HG03571 (cell line): Measurements from ENCODE around the gene P4HA2.

Experiments used
- ATAC-seq: cut with Tn5 transposase; IDR thresholded peaks from one replicate; pipeline ENCODE4 v1.9.1; 2021; ENCODE audit not compliant: unreplicated experiment

Gene P4HA2

DNA sequence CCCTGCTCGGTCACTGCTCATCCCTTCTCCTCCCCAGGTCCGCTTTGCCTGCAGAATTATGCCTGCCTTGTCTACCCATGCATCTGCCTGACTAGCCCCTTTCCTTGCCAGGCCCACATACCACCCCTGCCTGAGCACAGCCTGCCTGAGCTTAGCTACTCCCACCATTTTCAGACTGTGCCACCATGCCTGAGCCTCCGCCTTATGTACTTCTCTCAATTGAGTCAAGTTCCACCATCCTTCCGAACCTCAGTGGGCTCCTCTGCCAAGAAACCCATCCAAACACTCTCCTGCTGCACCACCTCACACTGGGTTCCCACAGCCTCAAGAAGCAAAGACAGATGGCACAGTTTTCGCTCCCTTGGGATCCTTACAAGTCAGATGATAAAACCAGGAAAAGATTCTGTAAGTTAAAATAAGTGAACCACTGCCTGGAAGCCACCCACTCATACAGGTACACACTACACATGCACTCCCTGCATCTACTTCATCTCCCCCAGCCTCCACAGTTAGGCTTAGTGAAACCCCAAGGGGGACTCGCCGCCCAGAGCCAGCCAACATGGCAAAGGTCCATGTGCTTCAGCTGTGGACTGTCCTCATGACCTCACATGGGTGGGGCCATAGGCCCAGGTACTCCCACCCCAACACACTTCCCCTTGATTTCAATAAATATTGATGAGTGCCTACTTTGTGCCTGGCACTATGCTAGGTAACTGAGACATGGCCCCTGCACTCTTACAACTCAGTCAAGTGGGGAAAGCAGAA, 23.1 kb downstream of the P4HA2 start:
- ATAC-seq: no peak

DNA sequence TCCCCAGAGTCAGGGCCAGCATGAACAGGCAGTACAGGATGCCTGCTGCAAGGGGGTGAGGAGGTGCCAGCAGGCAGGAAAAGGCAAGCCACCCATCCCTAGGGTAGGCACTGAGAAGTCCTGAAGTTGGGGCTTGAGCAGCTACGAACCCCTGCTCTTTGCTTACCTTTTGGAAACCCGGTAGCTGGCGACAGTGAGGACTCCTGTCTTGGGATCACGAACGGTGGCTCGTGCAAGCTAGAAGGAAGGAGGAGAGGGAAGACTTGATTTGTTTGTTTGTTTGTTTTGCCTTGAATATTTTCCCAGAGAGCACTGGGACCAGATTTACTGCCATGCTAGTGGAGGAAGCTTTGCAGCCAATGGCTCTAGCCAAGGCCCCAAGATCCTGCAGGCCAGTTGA, 23.7 kb downstream of the P4HA2 start:
- no peak for ATAC-seq

DNA sequence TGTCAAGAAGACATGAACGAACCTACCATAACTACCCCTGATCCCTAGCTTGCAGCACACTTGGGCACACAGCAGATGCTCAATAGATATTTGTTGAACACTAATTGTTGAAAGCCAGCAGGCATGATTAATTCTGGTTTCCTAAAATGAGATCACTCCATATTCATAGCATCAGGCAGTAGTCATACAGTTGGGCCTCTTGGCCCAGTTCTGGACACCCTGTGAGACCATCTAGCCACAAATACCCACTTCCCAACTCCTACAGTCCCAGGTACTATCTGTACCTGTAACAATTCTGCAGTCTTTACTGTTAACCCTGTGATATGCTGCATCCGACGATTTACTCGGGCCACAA, 24.2 kb downstream of the P4HA2 start:
- ATAC-seq: no peak

DNA sequence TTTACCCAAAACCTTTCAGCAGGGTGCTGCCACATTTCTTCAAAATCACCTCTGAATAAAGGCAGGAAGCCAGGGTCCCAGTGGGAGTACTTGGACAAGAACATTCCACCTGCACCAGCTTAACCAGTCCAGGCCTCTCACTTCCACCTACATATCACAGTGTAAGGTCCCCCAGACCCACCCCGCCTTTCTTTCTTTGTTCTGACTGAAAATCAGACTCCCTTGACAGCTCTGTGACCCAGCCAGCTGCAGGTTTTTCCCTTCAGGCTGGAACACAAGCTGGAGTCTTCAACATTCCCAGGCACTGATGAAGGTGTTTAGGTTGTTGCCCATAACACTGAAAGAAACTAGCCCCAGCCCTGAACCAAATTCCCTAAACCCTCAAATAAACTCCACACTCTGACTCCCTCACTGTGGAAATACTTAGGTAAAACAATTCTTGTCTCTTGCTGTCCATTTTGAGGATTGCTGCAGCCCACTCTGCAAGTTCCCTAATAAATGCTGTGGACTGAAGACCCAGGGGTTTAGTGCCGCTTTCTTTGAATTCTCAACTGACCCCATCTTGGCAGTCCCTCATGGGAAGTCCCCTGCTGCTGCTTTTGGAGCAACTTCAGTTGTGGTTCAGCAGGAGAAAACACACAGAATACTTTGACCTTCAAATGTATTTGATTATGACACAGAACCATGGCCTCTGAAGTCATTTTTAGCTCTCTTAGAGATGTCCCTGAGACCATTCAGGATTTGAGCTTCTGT, 24.8 kb downstream of the P4HA2 start:
- no peak for ATAC-seq

DNA sequence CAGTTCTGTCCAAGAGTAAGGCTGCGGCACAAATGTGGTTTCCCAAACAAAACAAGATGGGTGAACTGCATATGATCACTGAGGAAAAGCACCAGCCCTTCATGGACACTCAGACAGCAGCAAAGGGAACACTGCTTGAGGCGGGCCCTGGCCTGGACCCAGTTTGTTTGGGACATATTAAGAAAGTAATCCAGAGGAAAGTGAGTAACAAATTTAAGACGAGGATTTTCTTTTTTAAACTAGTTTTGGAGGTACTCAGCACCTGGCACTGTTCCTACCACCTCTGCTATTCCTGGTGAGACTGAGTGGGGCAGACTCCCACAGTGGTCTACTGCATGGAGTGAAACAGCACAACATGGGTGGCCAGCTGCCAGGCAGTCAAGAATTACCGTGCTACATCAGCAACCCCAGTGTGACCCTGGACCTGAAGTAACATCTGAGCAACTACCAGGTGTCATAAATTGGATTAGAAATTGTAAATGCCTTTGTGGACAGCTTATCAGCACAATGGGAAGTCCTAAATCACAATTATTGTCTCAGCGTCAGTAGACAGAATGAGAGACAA, 28.5 kb downstream of the P4HA2 start:
- no peak for ATAC-seq

DNA sequence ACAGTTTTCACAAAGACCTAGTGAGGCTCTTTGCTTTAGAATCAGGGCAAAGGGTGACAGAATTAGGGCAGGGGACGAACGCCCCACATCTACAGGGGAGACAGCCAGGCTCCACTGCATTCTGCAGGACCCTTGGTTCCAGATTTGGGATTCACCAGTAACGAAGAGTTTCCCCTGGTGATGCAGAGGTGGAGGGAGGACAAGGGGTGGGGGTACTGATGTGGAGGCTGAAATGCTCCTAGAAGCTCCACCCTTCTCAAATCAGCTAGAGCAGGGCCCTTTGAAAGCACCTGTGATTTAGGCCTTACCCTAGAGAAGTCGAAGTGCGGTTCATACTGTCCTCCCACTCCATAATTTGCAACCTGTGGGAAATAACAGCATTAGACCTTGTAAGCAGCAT, 29.1 kb downstream of the P4HA2 start:
- ATAC-seq: no peak

DNA sequence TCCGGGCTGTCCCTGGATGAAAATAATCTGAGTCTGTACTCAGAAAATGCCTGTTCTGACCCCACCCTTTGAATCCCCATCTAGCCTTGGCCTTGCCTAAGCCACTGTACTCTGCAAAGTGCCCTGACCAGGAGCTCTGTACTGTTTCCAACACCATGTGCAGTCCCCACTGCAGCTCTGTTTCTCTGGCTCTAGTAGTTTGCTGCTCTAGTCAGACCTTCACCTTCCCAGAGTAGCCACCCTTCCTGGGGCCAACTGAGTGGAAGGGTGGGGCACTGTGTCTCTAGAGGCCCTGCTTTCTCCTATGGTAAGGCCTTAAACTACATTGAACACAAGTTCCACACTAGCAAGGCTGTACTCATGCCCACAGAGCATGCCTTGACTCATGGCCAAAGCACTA, 31.9 kb downstream of the P4HA2 start:
- ATAC-seq: no peak

DNA sequence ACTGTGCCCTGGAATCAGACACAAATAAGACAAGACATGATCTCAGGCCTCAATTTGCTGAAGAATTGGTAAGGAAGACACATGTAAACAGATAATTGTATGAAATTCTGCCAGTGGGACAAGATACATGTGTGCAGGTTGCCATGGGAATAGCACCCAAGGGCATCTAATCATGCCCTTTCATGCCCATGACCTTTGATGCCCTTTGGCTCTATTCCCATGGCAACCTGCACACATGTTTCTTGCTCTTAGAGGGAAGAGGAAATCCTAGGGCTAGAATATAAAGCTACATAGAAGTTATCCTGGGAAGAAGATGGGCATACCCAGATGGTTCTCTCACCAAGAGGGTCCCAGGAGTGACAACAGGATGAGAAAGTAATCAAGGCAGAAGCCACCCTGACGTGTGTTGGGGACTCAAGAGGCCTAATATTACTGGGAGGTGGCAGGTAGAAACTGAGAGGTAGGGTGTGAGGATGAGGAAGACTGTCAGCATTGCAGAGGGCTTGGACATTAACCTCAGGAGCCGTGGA, 34.4 kb downstream of the P4HA2 start:
- ATAC-seq: no peak

DNA sequence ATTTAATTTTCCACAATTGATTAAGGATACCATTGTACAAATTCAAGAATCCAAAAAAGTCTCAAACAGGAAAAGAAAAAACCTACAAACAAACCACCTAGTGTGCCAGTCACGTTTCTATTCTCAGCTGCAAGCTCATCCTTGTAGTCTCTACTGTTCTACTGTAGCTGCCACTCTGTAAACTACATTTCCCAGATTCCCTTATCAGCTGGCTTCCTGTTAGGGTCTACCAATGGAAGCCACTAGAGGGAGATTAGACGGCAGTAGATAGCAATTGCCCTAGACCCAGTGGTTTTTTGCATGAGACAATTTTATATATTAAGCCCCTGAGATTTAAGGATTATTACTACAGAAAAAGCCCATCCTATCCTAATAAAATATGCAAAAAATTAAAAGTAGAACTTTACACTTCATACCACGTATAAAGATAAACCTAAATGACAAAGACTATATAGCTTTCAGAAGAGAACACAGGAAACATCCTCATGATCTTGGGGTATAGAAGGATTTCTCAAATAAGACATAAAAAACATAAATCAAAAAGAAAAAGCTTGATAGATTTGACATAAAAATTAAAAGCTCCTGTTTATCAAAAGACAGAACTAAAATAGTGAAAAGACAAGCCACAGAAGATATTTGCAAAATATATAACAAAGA, 37.4 kb downstream of the P4HA2 start:
- peak; percentile 83 for ATAC-seq

DNA sequence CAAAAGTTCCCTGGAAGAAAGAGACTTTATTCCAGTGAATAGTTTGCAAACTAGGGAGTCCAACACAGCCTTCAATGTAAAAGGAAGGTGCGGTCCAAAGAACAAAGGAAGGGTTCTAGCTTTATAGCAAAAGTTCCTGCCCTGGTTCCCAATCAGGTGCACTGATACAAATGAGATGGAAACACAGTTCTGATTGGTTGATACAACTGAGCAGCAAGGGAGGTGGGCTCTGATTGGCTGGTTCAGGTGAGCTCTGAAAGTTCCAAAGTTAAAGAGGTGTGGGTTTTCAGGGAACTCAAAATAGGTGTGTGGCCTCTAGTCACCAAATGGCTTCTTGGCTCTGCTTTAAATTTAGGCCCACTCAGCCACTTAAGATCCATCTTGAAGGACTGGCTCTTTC, 43.1 kb downstream of the P4HA2 start:
- no peak for ATAC-seq

DNA sequence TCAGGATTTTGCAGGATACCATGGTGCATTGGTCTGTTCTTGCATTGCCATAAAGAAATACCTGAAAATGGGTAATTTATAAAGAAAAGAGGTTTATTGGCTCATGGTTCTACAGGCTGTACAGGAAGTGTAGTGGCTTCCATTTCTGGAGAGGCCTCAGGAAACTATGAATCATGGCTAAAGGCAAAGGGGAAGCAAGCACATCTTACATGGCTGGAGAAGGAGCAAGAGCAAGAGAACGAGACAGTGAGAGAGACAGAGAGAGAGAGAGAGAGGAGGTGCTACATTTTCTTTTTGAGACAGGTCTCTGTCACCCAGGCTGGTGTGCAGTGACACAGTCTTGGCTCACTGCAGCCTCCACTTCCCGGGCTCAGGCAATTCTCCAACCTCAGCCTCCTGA, 43.9 kb downstream of the P4HA2 start:
- ATAC-seq: no peak

DNA sequence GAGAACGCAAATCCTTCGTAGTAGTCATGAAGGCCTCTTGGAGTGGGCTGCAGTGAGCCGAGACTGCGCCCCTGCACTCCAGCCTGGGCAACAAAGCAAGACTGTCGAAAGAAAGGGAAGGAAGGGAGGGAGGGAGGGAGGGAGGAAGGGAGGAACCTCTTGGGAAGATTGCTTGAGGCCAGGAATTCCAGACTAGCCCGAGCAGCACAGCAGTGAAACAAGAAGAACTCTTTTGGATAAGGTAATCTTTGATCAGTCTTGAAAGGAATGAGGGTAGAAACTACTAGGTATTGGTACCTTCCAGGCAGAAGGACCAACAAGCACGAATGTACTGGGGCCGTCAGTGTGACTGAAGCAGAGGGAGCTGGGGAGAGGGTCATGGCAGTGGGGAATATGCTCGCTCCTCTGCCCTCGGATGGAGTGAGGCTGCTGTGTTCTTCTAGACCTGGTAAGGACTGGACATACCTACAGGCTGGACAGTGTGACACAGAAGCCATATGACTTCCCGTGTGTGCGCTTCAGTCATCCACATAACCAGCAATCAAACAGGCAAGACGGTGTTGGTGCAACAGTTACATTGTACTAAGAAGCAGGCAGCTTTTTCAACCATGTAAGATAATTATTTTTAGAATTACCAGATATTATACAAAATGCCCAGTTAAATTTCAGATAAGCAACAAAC, 45.2 kb downstream of the P4HA2 start:
- no peak for ATAC-seq

DNA sequence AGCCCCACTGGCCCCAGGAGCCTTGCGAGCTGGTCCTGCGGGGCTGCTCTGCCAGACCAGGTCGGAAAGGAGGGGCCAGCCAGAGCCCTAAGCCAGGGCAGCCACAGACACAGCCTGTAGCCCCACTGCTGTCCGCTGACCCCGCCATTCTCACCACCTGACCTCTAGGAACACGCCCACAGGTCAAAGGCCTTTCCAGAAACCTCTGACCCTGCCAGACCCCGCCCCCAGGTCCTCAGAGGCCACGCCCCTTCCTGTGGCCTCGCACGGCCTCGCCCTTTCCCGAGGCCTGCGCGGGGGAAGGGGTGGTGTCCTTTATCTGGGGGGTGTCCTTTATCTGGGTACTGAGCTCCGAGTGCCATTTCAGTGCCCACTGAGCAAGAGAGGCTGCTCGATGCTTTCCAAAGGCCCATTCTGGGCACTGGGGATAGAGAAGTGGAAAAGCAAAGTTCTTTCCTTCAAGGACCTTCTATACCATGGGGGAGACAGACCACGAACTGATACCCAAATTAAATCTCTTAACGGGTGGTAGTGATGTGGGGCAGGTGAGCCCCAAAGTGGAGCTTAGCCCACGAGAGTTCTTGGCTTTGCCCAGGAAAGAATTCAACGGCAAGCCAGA, 46.5 kb downstream of the P4HA2 start:
- no peak for ATAC-seq

DNA sequence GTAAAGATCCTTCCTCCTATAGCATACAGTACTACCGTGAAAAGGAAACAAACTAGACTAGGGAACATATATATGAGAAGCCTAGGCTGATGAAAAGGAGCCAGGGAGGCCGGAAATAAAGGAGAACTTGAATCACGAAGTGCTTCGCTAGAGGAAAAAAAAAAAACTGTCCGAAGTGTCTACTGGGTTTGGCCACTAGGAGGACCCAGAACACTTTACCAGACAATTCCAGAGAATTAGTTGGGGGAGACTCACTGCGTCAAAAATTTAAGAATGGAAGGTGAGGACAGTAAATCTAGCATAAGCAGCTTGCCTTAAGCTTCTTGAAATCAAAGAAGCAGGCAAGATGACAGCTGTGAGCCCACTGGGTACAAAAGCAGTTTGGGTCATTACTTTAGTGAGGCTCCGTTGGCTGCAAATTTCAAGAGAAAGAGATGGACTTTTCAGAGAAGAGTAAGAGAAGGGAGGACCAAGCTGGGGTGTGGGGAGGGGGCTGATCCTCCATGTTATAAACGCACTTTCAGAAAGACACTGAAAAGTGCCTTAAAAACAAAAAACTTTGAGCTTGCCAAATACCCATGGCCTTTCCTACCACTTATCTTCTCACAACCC, 47.4 kb downstream of the P4HA2 start:
- no peak for ATAC-seq

DNA sequence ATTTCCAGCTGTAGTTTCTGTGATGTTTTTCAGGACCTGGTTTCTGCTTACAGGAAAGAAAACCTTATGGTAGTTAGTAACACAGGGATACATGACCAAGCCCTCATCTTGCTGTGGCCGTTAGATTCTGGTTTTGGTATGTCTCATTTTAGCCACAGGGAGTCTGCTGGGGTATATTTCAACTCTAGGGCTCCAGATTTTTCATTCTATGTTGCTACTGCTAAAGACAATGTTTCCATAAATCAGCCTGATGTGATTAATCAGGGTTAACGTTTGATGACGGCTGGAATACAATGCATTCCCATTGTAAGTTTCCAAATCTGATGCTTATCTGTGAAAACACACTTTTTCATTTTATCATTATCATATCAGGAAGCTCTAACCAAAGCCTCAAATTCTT, 48.2 kb downstream of the P4HA2 start:
- no peak for ATAC-seq

DNA sequence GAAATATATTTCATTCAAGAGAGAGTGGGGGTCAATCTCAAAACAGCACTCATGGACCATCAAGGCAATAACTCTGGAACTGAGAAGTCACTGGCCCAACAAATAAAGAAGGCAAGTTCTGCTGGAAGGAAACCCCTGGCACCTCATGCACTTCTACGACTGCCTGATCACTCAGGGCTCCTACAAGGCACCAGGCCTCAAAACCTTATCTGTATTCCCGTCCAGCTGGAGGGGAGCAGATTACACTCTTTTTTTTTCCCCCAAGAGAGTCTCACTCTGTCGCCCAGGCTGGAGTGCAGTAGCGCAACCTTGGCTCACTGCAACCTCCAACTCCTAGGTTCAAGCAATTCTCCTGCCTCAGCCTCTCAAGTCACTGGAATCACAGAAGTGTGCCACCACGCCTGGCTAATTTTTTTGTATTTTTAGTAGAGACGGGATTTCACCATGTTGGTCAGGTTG, 49.9 kb downstream of the P4HA2 start:
- no peak for ATAC-seq

DNA sequence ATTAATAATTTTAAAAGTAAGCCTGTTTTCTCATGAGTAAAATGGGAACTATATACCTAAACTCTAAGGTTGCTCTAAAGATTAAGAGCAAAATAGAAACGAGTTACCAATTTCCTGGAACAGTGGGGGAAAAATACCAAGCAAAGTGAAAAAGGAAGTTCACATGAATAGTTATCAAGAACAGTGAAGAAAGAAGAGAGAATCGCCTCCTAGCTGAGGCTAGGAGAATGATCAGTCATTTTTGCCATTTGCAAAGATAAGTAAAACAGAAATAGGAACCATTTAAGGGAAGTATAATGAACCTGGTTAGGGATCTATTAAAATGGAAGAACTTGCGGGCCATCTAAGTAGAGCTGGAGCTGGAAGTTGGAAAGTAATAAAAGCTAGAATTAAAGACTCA, 50.7 kb downstream of the P4HA2 start:
- ATAC-seq: peak; percentile 51

DNA sequence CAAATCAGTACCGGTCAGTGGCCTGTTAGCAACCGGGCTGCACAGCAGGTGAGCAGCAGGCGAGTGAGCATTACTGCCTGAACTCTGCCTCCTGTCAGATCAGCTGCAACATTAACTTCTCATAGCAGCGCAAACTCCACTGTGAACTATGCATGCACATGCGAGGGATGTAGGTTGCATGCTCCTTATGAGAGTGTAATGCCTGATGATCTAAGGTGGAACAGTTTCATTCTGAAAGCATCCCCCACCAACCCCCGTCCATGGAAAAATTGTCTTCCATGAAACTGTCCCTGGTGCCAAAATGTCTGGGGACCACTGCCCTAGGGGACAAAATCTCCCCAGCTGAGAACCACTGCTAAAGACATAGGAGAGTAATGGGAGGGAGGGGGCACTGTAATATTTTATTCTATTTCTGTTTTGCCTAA, 51.1 kb downstream of the P4HA2 start:
- ATAC-seq: no peak

DNA sequence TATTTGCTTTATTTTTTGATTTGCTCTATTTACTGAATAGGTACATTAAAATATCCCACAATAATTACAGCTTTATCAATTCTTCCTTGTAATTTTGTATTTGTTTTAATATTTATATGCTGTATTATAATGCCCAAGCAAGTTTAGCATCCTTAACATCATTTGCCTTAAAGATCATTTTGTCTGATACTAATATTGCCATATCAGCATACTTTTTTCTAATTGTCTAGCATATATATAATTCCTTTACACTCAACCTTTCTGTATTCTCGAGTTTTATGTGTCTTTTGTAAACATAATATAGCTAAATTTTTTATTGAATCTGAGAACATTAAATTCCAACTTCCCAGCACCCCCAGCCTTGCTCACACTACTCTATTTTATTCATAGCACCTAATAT, 64.7 kb downstream of the P4HA2 start:
- ATAC-seq: no peak
